Ishikawa (cell line): ENCODE measurements around the gene LBX2.

Experiments used
- CEBPB ChIP-seq: IDR thresholded peaks from 2 replicates; pipeline ENCODE4 v1.6.1; 2012
- CREB1 ChIP-seq: IDR thresholded peaks from 2 replicates; pipeline ENCODE4 v1.6.1; 2012; ENCODE audit warnings: low read depth
- EGR1 ChIP-seq: IDR thresholded peaks from 2 replicates; pipeline ENCODE4 v1.6.1; 2012
- EP300 ChIP-seq: IDR thresholded peaks from 2 replicates; pipeline ENCODE4 v1.6.1; 2012; ENCODE audit warnings: borderline replicate concordance
- FOXM1 ChIP-seq: IDR thresholded peaks from 2 replicates; pipeline ENCODE4 v1.6.1; 2012; ENCODE audit warnings: low read depth, borderline replicate concordance
- MAX ChIP-seq: IDR thresholded peaks from 2 replicates; pipeline ENCODE4 v1.6.1; 2012
- NFIC ChIP-seq: IDR thresholded peaks from 2 replicates; pipeline ENCODE4 v1.6.1; 2012
- RAD21 ChIP-seq: IDR thresholded peaks from 2 replicates; pipeline ENCODE4 v1.6.1; 2012; ENCODE audit warnings: low read depth
- TAF1 ChIP-seq: IDR thresholded peaks from 2 replicates; pipeline ENCODE4 v1.6.1; 2012; ENCODE audit warnings: low read depth, mild to moderate bottlenecking
- TCF12 ChIP-seq: IDR thresholded peaks from 2 replicates; pipeline ENCODE4 v1.6.1; 2012; ENCODE audit warnings: low read depth
- TEAD4 ChIP-seq: IDR thresholded peaks from 2 replicates; pipeline ENCODE4 v1.6.1; 2012
- USF1 ChIP-seq: IDR thresholded peaks from 2 replicates; pipeline ENCODE4 v1.6.1; 2012
- YY1 ChIP-seq: IDR thresholded peaks from 2 replicates; pipeline ENCODE4 v1.6.1; 2012; ENCODE audit warnings: low read depth
- ZBTB7A ChIP-seq: IDR thresholded peaks from 2 replicates; pipeline ENCODE4 v1.6.1; 2012; ENCODE audit warnings: low read depth
- TF ChIP-seq, protein P1 (sequence below): IDR thresholded peaks from 2 replicates; pipeline ENCODE4 v1.6.1; 2012; ENCODE audit warnings: low read depth, mild to moderate bottlenecking

LBX2 gene

DNA sequence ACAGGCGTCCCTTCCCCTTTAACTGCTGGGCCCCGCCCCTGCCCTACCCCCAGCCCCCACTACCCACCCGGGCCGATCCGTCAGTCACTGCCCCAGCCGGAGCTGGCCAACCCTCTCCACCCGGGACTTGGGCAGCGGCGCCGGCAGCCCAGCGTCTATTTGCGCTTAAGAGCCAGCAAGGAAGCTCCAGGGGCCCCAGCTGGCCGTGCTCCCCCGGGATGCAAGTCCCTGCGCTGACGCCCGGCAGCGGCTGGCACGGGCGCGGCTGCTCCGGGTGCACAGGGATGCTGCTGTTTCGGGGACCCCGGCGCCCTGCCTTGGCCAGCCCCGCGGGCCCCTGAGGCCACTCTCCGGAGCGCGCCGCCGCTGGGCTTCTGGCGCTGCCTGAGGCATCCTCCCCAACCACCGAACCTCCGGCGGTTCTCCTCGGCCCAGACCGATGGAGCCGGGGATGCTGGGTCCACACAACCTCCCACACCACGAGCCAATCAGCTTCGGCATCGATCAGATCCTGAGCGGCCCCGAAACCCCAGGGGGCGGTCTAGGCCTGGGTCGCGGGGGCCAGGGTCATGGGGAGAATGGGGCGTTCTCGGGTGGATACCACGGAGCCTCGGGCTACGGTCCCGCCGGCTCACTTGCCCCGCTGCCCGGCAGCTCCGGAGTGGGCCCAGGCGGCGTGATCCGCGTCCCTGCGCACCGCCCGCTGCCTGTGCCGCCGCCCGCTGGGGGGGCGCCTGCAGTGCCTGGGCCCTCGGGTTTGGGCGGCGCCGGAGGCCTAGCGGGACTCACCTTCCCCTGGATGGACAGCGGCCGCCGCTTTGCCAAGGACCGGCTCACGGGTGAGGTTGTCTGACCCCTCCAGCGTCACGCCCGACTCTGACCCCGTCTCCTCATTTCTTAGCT, 15.2 kb upstream of the LBX2 start, which contains the start of gene TLX2:
TSS of gene TLX2 (plus strand) at position 83 of the 903 bp plus-strand sequence. CDS start at position 440, 357 bp downstream.
- TF ChIP-seq TAF1 (no peak), FOXM1 (no peak)
- TF ChIP-seq, protein P1, sequence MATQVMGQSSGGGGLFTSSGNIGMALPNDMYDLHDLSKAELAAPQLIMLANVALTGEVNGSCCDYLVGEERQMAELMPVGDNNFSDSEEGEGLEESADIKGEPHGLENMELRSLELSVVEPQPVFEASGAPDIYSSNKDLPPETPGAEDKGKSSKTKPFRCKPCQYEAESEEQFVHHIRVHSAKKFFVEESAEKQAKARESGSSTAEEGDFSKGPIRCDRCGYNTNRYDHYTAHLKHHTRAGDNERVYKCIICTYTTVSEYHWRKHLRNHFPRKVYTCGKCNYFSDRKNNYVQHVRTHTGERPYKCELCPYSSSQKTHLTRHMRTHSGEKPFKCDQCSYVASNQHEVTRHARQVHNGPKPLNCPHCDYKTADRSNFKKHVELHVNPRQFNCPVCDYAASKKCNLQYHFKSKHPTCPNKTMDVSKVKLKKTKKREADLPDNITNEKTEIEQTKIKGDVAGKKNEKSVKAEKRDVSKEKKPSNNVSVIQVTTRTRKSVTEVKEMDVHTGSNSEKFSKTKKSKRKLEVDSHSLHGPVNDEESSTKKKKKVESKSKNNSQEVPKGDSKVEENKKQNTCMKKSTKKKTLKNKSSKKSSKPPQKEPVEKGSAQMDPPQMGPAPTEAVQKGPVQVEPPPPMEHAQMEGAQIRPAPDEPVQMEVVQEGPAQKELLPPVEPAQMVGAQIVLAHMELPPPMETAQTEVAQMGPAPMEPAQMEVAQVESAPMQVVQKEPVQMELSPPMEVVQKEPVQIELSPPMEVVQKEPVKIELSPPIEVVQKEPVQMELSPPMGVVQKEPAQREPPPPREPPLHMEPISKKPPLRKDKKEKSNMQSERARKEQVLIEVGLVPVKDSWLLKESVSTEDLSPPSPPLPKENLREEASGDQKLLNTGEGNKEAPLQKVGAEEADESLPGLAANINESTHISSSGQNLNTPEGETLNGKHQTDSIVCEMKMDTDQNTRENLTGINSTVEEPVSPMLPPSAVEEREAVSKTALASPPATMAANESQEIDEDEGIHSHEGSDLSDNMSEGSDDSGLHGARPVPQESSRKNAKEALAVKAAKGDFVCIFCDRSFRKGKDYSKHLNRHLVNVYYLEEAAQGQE: no peak

DNA sequence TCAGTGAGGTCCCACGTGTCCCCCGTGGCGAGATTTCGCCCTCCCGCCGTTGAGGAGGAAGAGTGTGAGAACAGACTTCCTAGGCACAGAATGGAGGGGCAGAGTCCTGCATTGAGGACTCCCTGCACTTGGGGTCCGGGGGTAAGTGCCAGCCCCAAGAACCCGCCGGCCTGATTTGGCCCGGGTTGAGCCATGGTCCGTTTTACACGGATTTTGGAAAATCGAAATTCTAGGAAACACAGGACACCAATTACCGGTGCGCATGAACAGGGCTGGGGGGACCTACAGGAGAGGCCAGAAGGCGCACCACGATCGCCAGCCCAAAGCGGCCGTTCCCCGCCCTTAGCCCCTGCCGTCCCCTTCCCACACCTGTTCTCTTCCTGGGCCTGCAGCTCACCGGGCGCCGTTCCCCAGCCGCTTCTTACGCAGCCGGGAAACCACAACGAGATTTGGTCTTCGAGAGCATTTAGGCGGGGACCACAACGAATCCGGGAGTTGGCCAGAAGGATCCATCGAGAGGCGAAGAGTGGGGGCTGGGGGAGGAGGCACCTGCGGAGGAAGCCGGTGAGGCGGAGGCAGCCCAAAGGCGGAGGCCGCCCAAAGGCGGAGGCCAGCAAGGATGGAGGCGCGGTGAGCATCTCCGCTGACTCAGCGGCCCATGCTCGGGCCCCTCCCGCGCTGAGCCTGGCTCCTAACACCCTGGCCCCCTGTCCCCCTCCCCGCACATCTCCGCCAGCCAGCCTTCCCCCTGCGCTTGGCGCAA, 14.4 kb upstream of the LBX2 start:
- TF ChIP-seq CEBPB (no peak), RAD21 (no peak), TEAD4 (no peak), YY1 (no peak), USF1 (no peak), MAX (no peak), FOXM1 (no peak), CREB1 (no peak), TCF12 (no peak), NFIC (no peak), ZBTB7A (no peak)
- TF ChIP-seq, protein P1: no peak

GRCh38 chr2:74512744-74513604, 13.6 kb upstream of the LBX2 start:
- TF ChIP-seq MAX (no peak), RAD21 (no peak), CEBPB (no peak), TAF1 (no peak), TEAD4 (no peak), FOXM1 (no peak), USF1 (no peak), TCF12 (no peak), EP300 (no peak), EGR1 (no peak), CREB1 (no peak), NFIC (no peak), ZBTB7A (no peak), YY1 (no peak)
- TF ChIP-seq, protein P1: no peak
